C4-2B (cell line): ENCODE data around the gene SNX14.

Source experiments
- CTCF ChIP-seq: fragments of 450-650 bp; conservative IDR thresholded peaks from 2 replicates; pipeline ENCODE4 v1.5.1; 2017; ENCODE audit warnings: mild to moderate bottlenecking
- ZFX ChIP-seq: fragments of 450-650 bp; IDR thresholded peaks from 2 replicates; pipeline ENCODE4 v1.6.1; 2017

DNA sequence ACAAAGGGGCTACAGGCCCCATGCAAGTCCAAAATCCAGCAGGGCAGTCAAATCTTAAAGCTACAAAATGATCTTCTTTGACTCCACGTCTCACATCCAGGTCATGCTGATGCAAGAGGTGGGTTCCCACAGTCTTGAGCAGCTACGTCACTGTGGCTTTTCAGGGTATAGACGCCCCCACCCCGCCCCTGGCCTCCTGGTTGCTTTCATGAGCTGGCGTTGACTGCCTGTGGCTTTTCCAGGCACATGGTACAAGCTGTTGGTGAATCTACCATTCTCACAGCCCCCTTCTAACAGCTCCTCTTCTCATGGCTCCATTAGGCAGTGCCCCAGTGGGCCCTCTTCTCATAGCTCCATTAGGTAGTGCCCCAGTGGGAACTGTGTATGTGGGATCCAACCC, 96.8 kb downstream of the SNX14 start:
- TF ChIP-seq CTCF, result no peak
- no peak for TF ChIP-seq ZFX
